ENCODE results near the gene NEBL. TPM values are rescaled to one million over a fixed set of nuclear protein-coding genes. Genes with fewer than 3 reads are reported as not detected.

NEBL gene
- total RNA-seq, 1 experiment from 2014 or later = 55.2 TPM

GRCh38 chr10:20863008-20863407, 34.1 kb downstream of the NEBL start:
- Histone ChIP-seq H3K36me3 (ENCODE audit: control insufficient read depth, insufficient read depth, low read length) (no peaks in the 10 kb centered on the region), H3K4me1 (no peaks in the 10 kb centered on the region), H3K9me3 (no peaks in the 10 kb centered on the region), H3K27me3 (replicated peaks; ENCODE audit: control insufficient read depth, insufficient read depth, low read length) (no peaks in the 10 kb centered on the region), H3K4me3 (ENCODE audit: low read depth, low read length) (no peak overlapping the region)
- H3K36me3 Mint-ChIP-seq (ENCODE audit: insufficient read depth, unreplicated experiment) = peaks cover 10% of the 10 kb centered on the region
- no peaks in the 10 kb centered on the region for H3K4me1 Mint-ChIP-seq (ENCODE audit: low read depth, unreplicated experiment)
- H3K27me3 Mint-ChIP-seq (ENCODE audit: insufficient read depth, unreplicated experiment) = no peaks in the 10 kb centered on the region
- intact Hi-C loops (cut with micrococcal nuclease; ENCODE audit: unreplicated experiment) = no loop called here
- no peak overlapping the region for H3K27ac Mint-ChIP-seq (ENCODE audit: unreplicated experiment)
- H3K9me3 Mint-ChIP-seq (ENCODE audit: unreplicated experiment) = no peaks in the 10 kb centered on the region
- ChIA-PET POLR2A (no interaction called here), CTCF (no interaction called here)
- no TSS peak for BruUV-seq (replicated peaks)
- TF ChIP-seq, protein P1, sequence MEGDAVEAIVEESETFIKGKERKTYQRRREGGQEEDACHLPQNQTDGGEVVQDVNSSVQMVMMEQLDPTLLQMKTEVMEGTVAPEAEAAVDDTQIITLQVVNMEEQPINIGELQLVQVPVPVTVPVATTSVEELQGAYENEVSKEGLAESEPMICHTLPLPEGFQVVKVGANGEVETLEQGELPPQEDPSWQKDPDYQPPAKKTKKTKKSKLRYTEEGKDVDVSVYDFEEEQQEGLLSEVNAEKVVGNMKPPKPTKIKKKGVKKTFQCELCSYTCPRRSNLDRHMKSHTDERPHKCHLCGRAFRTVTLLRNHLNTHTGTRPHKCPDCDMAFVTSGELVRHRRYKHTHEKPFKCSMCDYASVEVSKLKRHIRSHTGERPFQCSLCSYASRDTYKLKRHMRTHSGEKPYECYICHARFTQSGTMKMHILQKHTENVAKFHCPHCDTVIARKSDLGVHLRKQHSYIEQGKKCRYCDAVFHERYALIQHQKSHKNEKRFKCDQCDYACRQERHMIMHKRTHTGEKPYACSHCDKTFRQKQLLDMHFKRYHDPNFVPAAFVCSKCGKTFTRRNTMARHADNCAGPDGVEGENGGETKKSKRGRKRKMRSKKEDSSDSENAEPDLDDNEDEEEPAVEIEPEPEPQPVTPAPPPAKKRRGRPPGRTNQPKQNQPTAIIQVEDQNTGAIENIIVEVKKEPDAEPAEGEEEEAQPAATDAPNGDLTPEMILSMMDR (IDR thresholded peaks at IDR 0.05; ENCODE audit: insufficient read depth in 1 of 2, low read depth in 1 of 2, low read length in 1 of 2, severe bottlenecking in 1 of 2, unreplicated experiment in 1 of 2) = no peak
- DNase-seq = no peak
- no peak overlapping the region for H3K4me3 Mint-ChIP-seq (ENCODE audit: unreplicated experiment)

DNA sequence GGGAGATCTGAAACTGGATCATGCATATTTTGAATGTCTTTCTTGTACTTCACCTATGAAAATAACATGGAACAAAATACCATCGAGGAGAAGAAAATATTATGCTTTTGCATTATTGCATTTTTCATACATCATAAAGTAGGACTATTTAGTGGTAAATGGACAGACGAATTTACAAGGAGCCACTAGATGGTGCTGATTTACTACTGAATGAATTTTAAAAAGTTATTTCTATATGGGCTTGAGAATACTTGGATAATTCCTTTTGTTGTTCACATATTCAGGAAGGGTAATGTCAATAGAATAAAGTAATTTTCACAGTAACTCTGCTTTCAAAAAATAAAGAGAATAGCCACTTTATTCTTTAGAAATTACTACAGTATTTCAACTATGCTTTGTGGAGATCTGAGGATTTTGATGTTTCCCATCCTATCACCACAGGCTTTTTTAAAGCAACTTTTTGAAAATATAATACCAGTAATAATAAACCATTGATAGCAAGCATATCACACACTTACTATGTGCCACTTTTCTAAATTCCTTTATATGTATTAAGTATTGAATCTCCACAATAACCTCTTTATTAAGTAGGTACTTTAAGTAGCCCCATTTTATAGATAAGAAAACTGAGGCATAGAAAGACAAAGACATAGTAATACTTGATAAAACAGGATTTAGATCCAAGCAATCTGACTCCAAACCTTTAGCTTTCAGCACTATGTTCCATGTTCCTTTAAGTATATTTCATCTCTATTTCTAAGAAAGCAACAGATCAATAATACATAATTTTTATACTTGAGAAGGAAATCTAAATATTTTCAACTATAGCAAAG, 38.6 kb downstream of the NEBL start:
- Histone ChIP-seq H3K9me3 (no peaks in the 10 kb centered on the region), H3K36me3 (ENCODE audit: control insufficient read depth, insufficient read depth, low read length) (no peaks in the 10 kb centered on the region), H3K27me3 (replicated peaks; ENCODE audit: control insufficient read depth, insufficient read depth, low read length) (no peaks in the 10 kb centered on the region), H3K4me1 (no peaks in the 10 kb centered on the region), H3K4me3 (ENCODE audit: low read depth, low read length) (no peak overlapping the region)
- intact Hi-C loops (cut with micrococcal nuclease; ENCODE audit: unreplicated experiment) = loop anchor here (1.0 to 5.0 kb wide), 6 partner anchors 162 to 1446 kb away; no protein-coding TSS in a partner anchor
- POLR2A ChIA-PET = no interaction called here
- TF ChIP-seq, protein P1 (IDR thresholded peaks at IDR 0.05; ENCODE audit: insufficient read depth in 1 of 2, low read depth in 1 of 2, low read length in 1 of 2, severe bottlenecking in 1 of 2, unreplicated experiment in 1 of 2) = peak; percentile 55 to 68
- BruUV-seq (replicated peaks) = no TSS peak
- no peak overlapping the region for H3K27ac Mint-ChIP-seq (ENCODE audit: unreplicated experiment)
- peaks cover 10% of the 10 kb centered on the region for H3K36me3 Mint-ChIP-seq (ENCODE audit: insufficient read depth, unreplicated experiment)
- H3K27me3 Mint-ChIP-seq (ENCODE audit: insufficient read depth, unreplicated experiment) = no peaks in the 10 kb centered on the region
- no peak overlapping the region for H3K4me3 Mint-ChIP-seq (ENCODE audit: unreplicated experiment)
- no peaks in the 10 kb centered on the region for H3K9me3 Mint-ChIP-seq (ENCODE audit: unreplicated experiment)
- DNase-seq = peak in 1 of 2 experiments; percentile 35
- CTCF ChIA-PET = no interaction called here
- no peaks in the 10 kb centered on the region for H3K4me1 Mint-ChIP-seq (ENCODE audit: low read depth, unreplicated experiment)

GRCh38 chr10:20856484-20856883, 40.6 kb downstream of the NEBL start:
- intact Hi-C loops (cut with micrococcal nuclease; ENCODE audit: unreplicated experiment) = loop anchor here (5.0 kb wide), 2 partner anchors 316 to 1444 kb away; no protein-coding TSS in a partner anchor

More at GRCh38 chr10:20856484-20856883, 40.6 kb downstream of the NEBL start:
- H3K27ac Mint-ChIP-seq (ENCODE audit: unreplicated experiment) = no peak overlapping the region
- no TSS peak for BruUV-seq (replicated peaks)
- DNase-seq = no peak
- no peaks in the 10 kb centered on the region for H3K4me1 Mint-ChIP-seq (ENCODE audit: low read depth, unreplicated experiment)
- ChIA-PET POLR2A (no interaction called here), CTCF (no interaction called here)
- H3K27me3 Mint-ChIP-seq (ENCODE audit: insufficient read depth, unreplicated experiment) = no peaks in the 10 kb centered on the region
- no peaks in the 10 kb centered on the region for H3K4me1 ChIP-seq
- no peaks in the 10 kb centered on the region for H3K36me3 ChIP-seq (ENCODE audit: control insufficient read depth, insufficient read depth, low read length)
- H3K4me3 ChIP-seq (ENCODE audit: low read depth, low read length) = no peak overlapping the region
- TF ChIP-seq, protein P1 (IDR thresholded peaks at IDR 0.05; ENCODE audit: insufficient read depth in 1 of 2, low read depth in 1 of 2, low read length in 1 of 2, severe bottlenecking in 1 of 2, unreplicated experiment in 1 of 2) = no peak
- H3K9me3 Mint-ChIP-seq (ENCODE audit: unreplicated experiment) = no peaks in the 10 kb centered on the region
- H3K36me3 Mint-ChIP-seq (ENCODE audit: insufficient read depth, unreplicated experiment) = peaks cover 4% of the 10 kb centered on the region
- no peak overlapping the region for H3K4me3 Mint-ChIP-seq (ENCODE audit: unreplicated experiment)
- no peaks in the 10 kb centered on the region for H3K27me3 ChIP-seq (replicated peaks; ENCODE audit: control insufficient read depth, insufficient read depth, low read length)
- no peaks in the 10 kb centered on the region for H3K9me3 ChIP-seq

All from Caco-2 (cell line).